ENCODE results near the gene WDR5.
A peak's percentile ranks its signal among the peaks of the same experiment; 100 is the strongest.

Gene WDR5

GRCh38 chr9:134132208-134132870 is 3.5 kb upstream of the WDR5 start:
- no peak overlapping the region for H3K4me3 ChIP-seq (ENCODE audit: control insufficient read depth, low read depth, low read length)
- DNase-seq (ENCODE audit: low read depth), result no peak
- no peak for TF ChIP-seq CTCF (conservative IDR thresholded peaks at IDR 0.05; ENCODE audit: control insufficient read depth, insufficient read depth, low read depth, low read length)

- TF ChIP-seq CTCF (conservative IDR thresholded peaks at IDR 0.05; ENCODE audit: control insufficient read depth, insufficient read depth, low read depth, low read length), result no peak
- no peak for DNase-seq (ENCODE audit: low read depth)
- H3K4me3 ChIP-seq (ENCODE audit: control insufficient read depth, low read depth, low read length), result peak overlapping the region; percentile 69
Measured at GRCh38 chr9:134134949-134135342, 936 bp upstream of the WDR5 start.

DNA sequence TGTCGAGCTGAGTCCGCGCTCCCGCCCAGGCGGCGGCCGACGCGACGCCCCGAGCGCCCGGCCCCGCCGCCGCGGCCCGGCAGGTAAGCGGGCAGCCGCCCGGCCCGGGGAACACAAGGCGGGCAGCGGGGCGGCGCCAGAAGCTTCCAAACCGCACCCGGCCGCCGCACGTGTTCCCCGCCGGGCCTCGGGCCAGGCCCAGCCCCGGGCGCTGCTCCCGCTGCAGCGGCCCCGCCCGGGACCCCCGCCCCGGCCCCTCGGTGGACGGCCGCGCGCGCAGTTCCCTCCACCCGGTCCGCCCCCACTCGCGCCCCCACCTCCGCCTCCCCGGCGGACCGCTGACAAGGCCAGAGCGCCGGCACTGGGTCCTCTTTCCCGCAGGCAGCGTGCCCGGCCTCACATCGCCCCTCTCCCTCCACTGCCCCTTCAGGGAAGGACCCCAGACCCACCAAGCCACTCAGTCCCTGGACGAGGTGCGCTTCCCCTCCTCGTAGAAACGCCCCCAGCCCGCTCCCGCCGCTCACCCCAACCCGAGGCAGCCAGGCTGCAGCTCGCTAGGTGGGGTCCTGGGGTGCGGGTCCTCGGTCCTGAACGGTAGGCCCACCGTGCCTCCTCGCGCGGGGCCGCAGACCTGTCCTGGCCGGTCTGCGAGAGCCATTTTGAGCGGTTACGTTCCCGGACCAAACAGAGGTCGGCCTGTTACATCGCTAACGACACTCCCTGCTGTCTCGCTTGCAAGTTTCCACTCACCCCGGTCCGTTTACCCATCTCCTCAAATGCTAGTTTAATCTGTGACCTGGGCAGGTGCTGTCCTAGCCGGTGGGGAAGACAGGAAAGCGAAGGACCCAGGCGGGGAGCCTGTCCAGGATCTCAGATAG is 475 bp downstream of the WDR5 start:
- peak; percentile 24 for DNase-seq (ENCODE audit: low read depth)
- no peak for TF ChIP-seq CTCF (conservative IDR thresholded peaks at IDR 0.05; ENCODE audit: control insufficient read depth, insufficient read depth, low read depth, low read length)

GRCh38 chr9:134136996-134137299 is 1.1 kb downstream of the WDR5 start:
- H3K4me3 ChIP-seq (ENCODE audit: control insufficient read depth, low read depth, low read length), result peak overlapping the region; percentile 91
- no peak for DNase-seq (ENCODE audit: low read depth)
- TF ChIP-seq CTCF (conservative IDR thresholded peaks at IDR 0.05; ENCODE audit: control insufficient read depth, insufficient read depth, low read depth, low read length), result no peak

More for the DNA sequence above, 475 bp downstream of the WDR5 start:
- peak overlapping the region; percentile 91 for H3K4me3 ChIP-seq (ENCODE audit: control insufficient read depth, low read depth, low read length)

- no peak for TF ChIP-seq CTCF (conservative IDR thresholded peaks at IDR 0.05; ENCODE audit: control insufficient read depth, insufficient read depth, low read depth, low read length)
Measured at GRCh38 chr9:134138292-134138691, 2.4 kb downstream of the WDR5 start.

DNA sequence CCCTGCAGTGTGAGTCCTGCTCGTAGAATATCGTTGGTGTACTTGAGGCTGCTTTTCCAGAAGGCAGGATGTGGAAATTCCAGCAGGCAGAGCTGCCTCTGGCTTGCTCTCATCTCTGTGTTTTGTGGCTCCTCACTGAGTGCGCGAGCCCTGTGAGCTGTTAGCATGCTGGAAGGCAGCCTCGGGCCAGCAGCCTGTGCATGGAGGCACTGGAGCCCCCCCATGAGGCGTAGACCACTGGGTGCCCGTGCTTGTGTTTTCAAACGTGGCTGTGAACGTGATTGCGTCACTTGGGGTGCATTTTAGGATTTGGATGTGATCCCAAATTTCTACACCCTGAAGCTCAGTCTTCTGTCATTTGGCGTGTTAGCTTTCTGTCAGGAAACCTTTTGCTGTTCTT is 3.2 kb downstream of the WDR5 start:
- H3K4me3 ChIP-seq (ENCODE audit: control insufficient read depth, low read depth, low read length), result no peak overlapping the region
- DNase-seq (ENCODE audit: low read depth), result peak; percentile 52
- no peak for TF ChIP-seq CTCF (conservative IDR thresholded peaks at IDR 0.05; ENCODE audit: control insufficient read depth, insufficient read depth, low read depth, low read length)

More at GRCh38 chr9:134138292-134138691, 2.4 kb downstream of the WDR5 start:
- DNase-seq (ENCODE audit: low read depth), result no peak
- H3K4me3 ChIP-seq (ENCODE audit: control insufficient read depth, low read depth, low read length), result no peak overlapping the region

Measured in fibroblast of mammary gland (primary cell).